SU-DHL-6 (cell line): Measurements from ENCODE around the gene ACSF3.

ENCODE experiments used
- H2AFZ ChIP-seq: fragments of 200-600 bp; sonication (generic); 2 replicates; pipeline ENCODE4 v1.6.1; 2014; ENCODE audit warnings: low read depth, mild to moderate bottlenecking, moderate library complexity, mixed read lengths, antibody characterized with exemption, low read length; ENCODE audit not compliant: severe bottlenecking
- H3F3A ChIP-seq: fragments of 200-600 bp; shearing (Covaris generic); 2 replicates; pipeline ENCODE4 v1.6.0; 2016; ENCODE audit warnings: antibody characterized with exemption, mild to moderate bottlenecking; ENCODE audit not compliant: insufficient read depth
- H3K27ac ChIP-seq: fragments of 200-600 bp; sonication (generic); 2 replicates; pipeline ENCODE4 v1.5.1; 2016; ENCODE audit warnings: low read depth, mild to moderate bottlenecking, low read length, moderate library complexity, mixed read lengths
- H3K27me3 ChIP-seq: fragments of 200-600 bp; sonication (generic), shearing (Covaris generic); 2 replicates; pipeline ENCODE4 v1.6.0; 2014; ENCODE audit warnings: mild to moderate bottlenecking, low read length
- H3K36me3 ChIP-seq: fragments of 200-600 bp; sonication (generic); 2 replicates; pipeline ENCODE4 v1.6.1; 2014; ENCODE audit warnings: mild to moderate bottlenecking, low read length, mixed read lengths
- H3K4me2 ChIP-seq: fragments of 300-600, 200-600 bp; shearing (Covaris generic), sonication (generic); 2 replicates; pipeline ENCODE4 v1.6.0; 2014; ENCODE audit warnings: low read length, low read depth, mild to moderate bottlenecking; ENCODE audit not compliant: poor library complexity, severe bottlenecking
- H3K4me3 ChIP-seq: fragments of 200-600 bp; sonication (generic); 2 replicates; pipeline ENCODE4 v1.5.1; 2014; ENCODE audit warnings: antibody characterized with exemption, low read length, mild to moderate bottlenecking, mixed read lengths; ENCODE audit not compliant: insufficient read depth, poor library complexity, severe bottlenecking
- H3K79me2 ChIP-seq: fragments of 200-600 bp; sonication (generic); 2 replicates; pipeline ENCODE4 v1.6.1; 2014; ENCODE audit warnings: mild to moderate bottlenecking, low read length, moderate library complexity; ENCODE audit not compliant: insufficient read depth
- H3K9ac ChIP-seq: fragments of 200-600 bp; sonication (generic); 2 replicates; pipeline ENCODE4 v1.7.0; 2014; ENCODE audit warnings: mild to moderate bottlenecking, low read length
- H3K9me2 ChIP-seq: fragments of 200-600 bp; sonication (generic); replicated peaks from 2 replicates; pipeline ENCODE4 v1.6.1; 2014; ENCODE audit warnings: low read length; ENCODE audit not compliant: insufficient read depth
- H3K9me3 ChIP-seq: fragments of 200-600 bp; sonication (generic); 2 replicates; pipeline ENCODE4 v1.6.1; 2014; ENCODE audit warnings: low read length, mixed read lengths; ENCODE audit not compliant: insufficient read depth
- H4K20me1 ChIP-seq: fragments of 200-600 bp; sonication (generic); 2 replicates; pipeline ENCODE4 v1.6.1; 2014; ENCODE audit warnings: low read depth, mild to moderate bottlenecking, antibody characterized with exemption, low read length, moderate library complexity, mixed read lengths
- CTCF ChIP-seq: fragments of 200-600 bp; sonication (generic); IDR thresholded peaks from one replicate; pipeline ENCODE4 v1.5.1; 2017; ENCODE audit warnings: antibody characterized with exemption, mild to moderate bottlenecking, low read length, moderate library complexity; ENCODE audit not compliant: insufficient read depth, poor library complexity, severe bottlenecking
- EZH2phosphoT487 ChIP-seq: fragments of 200-600 bp; sonication (generic), shearing (Covaris generic); conservative IDR thresholded peaks from 2 replicates; pipeline ENCODE4 v1.6.1; 2018; ENCODE audit warnings: mild to moderate bottlenecking, antibody characterized with exemption, low read length, moderate library complexity, mixed read lengths

ACSF3 gene

GRCh38 chr16:89154390-89155183, 60.9 kb downstream of the ACSF3 start:
- Histone ChIP-seq H4K20me1 (no peaks in the 10 kb centered on the region), H3F3A (peaks cover 16% of the 10 kb centered on the region), H3K9me3 (peaks cover 6% of the 10 kb centered on the region; the same call in 1 of the 2 replicates), H3K4me2 (no peak overlapping the region), H2AFZ (no peak overlapping the region), H3K27ac (peak overlapping the region; percentile 74; the same call in 1 of the 2 replicates), H3K9me2 (no peaks in the 10 kb centered on the region), H3K79me2 (no peaks in the 10 kb centered on the region), H3K27me3 (no peaks in the 10 kb centered on the region), H3K9ac (no peak overlapping the region; the same call in 1 of the 2 replicates), H3K4me3 (no peak overlapping the region), H3K36me3 (peaks cover 6% of the 10 kb centered on the region)
- TF ChIP-seq CTCF (no peak), EZH2phosphoT487 (no peak)

- H3K27ac ChIP-seq, result no peak overlapping the region
Measured at GRCh38 chr16:89155184-89155679, 61.6 kb downstream of the ACSF3 start.

GRCh38 chr16:89155851-89156739, 62.4 kb downstream of the ACSF3 start:
- H2AFZ ChIP-seq, result no peak overlapping the region
- no peak overlapping the region for H3K4me2 ChIP-seq
- no peaks in the 10 kb centered on the region for H3K79me2 ChIP-seq
- no peaks in the 10 kb centered on the region for H3K27me3 ChIP-seq
- no peak overlapping the region for H3K4me3 ChIP-seq
- peaks cover 5% of the 10 kb centered on the region; the same call in 1 of the 2 replicates for H3K9me3 ChIP-seq
- peaks cover 13% of the 10 kb centered on the region for H3F3A ChIP-seq
- no peak overlapping the region for H3K9ac ChIP-seq
- TF ChIP-seq CTCF, result no peak
- TF ChIP-seq EZH2phosphoT487, result no peak
- no peaks in the 10 kb centered on the region for H3K36me3 ChIP-seq
- no peaks in the 10 kb centered on the region for H3K9me2 ChIP-seq
- no peaks in the 10 kb centered on the region for H4K20me1 ChIP-seq
- H3K27ac ChIP-seq, result no peak overlapping the region

More at GRCh38 chr16:89155184-89155679, 61.6 kb downstream of the ACSF3 start:
- Histone ChIP-seq H3F3A (peaks cover 16% of the 10 kb centered on the region), H3K27me3 (no peaks in the 10 kb centered on the region), H2AFZ (no peak overlapping the region), H3K4me3 (no peak overlapping the region), H4K20me1 (no peaks in the 10 kb centered on the region), H3K9ac (peak overlapping the region; percentile 17; the same call in 1 of the 2 replicates), H3K9me2 (no peaks in the 10 kb centered on the region), H3K79me2 (no peaks in the 10 kb centered on the region), H3K4me2 (no peak overlapping the region), H3K9me3 (peaks cover 5% of the 10 kb centered on the region; the same call in 1 of the 2 replicates), H3K36me3 (no peaks in the 10 kb centered on the region)
- no peak for TF ChIP-seq EZH2phosphoT487
- TF ChIP-seq CTCF, result no peak
